GM18499 (cell line): ENCODE measurements around the gene UPP2.

Source experiments
- ATAC-seq: cut with Tn5 transposase; IDR thresholded peaks from one replicate; pipeline ENCODE4 v1.9.1; 2021; ENCODE audit warnings: moderate number of reproducible peaks; ENCODE audit not compliant: insufficient read depth, unreplicated experiment

The UPP2 gene

GRCh38 chr2:158101384-158101926 is at the start of gene UPP2:
Gene UPP2 (plus strand): TSS chr2:158101876. CDS start chr2:158102064, 188 bp downstream.
- ATAC-seq = no peak

GRCh38 chr2:158052761-158053160 is 48.9 kb upstream of the UPP2 start:
- no peak for ATAC-seq

DNA sequence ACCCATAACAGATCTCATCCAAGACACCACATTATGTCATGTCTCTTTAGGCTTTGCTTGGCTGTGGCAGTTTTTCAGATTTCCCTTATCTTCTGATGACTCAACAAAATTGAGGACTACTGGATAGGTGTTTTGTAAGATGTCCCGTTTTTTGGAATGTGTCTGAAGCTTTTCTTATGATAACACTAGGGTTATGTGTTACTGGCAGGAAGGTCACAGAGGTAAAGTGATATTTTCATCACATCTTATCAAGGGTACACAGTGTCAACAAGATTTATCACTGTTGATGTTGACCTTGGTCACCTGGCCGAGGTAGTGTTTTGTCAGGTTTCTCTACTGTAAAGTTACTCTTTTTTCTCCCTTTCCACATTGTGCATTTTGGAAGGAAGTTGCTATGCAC is 44.8 kb upstream of the UPP2 start:
- ATAC-seq = no peak

- ATAC-seq = no peak
Measured at GRCh38 chr2:158060160-158060834, 41.4 kb upstream of the UPP2 start.

DNA sequence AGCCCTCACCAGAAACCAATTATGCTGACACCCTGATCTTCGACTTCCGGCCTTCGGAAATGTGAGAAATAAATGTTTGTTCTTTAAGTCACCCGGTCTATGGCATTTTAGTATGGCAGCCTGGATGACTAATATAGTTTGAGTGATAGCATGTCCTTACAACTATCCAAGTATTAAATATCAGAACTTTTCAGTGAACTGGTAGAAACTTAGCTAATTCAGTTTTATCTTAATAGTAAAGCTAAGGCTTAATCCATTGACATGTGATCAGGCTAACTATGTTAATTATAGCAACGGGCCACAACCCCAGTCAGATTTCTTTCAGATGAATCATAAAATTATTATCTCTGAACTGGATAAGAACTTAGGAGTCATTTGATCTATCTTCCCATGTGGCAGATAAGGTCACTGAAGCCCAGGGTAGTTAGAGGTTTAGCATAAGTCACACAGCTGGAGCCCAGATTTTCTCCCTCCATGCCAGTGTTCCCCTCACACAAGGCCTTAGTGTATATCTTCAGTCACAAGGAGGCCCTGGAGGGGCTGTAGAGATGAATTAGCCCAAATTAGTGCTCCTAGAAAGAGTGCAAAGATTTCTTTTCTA is 40.7 kb upstream of the UPP2 start:
- ATAC-seq = no peak

DNA sequence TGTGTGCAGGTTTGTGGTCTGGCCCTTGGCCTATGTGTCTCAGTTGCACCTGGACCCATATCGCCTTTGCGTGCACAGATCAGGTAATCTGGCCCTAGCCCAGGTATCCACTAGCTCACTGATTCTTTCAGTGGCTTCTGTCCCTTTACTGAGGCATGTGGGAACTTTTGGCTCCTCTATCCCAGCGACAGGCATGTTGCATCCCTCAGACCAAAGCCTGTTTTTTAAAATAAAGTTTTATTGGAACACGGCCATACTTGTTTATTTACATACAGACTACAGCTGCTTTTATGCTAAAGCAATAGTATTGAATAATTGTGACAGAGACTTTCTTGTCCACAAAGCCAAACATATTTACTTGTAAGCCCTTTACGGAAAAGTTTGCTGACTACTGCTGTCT is 39.9 kb upstream of the UPP2 start:
- ATAC-seq = no peak

DNA sequence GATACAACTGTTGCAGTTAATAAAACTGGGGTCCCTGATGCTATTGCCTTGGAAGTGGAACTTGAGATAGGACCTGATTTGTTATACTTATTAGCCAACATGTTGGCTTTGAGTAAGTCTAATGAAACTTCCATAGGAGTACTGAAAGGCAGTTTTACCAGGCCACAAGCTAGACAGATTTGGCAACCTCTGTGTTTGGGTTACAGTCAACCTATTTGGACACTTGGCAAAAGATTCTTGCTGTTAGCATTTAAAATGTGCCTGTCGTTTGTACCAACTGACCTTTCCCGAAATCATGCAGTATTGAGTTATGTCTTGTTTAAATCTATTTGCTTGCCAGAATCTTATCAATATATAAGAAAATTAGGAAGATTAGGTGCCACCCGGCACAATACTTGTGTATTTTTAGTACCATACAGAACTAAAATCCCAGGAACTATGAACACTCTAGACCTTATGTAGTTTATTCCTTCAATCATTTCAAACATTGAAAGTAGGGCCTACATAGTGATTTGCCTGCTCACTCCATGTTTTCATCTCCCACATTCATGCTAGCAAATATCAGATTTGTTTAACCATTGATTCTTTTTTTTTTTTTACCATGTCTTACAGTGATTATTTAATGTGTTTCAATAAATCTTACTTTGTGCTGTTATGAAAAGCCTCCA is 35.5 kb upstream of the UPP2 start:
- ATAC-seq = no peak

- ATAC-seq = no peak
Measured at GRCh38 chr2:158071018-158071417, 30.7 kb upstream of the UPP2 start.

DNA sequence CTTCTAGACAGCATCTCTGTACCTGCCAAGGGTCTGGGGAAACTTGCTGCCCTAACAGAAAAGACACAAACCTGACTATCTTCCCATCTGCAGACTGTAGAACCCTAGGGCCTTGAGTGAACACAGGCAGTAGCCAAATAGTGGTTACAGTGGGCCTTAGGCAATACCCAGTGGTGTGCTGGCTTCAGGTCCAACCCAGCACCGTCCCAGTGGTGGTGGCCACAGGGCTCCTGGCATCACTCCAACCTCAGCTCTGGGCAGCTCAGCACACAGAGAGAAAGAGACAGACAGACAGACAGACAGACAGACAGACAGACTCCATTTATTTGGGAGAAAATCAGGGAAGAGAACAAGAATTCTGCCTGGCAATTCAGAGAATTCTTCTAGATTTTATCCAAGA is 29.3 kb upstream of the UPP2 start:
- no peak for ATAC-seq

DNA sequence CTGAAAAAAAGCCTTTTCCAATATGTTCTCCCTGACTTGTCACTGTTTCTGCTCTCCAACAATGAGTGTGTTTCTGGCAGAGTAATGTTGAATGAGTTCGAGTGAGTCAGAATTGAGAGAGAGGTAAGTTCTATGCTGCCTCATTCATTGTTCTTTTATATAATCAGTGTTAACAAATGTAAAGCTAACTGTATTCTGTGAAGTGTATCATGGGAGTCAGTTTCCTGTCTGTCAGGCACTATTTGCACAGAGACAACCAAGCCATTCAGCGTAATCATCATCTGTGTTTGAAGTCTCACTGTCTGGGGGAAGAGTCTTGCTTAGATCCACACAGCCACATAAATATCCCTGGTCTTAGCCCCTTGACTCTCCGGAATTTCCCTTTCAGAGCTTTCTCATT is 22.0 kb upstream of the UPP2 start:
- ATAC-seq = no peak

- ATAC-seq = no peak
Measured at GRCh38 chr2:158088093-158088492, 13.6 kb upstream of the UPP2 start.

GRCh38 chr2:158089322-158089721 is 12.4 kb upstream of the UPP2 start:
- ATAC-seq = no peak

- no peak for ATAC-seq
Measured at GRCh38 chr2:158091647-158092046, 10.0 kb upstream of the UPP2 start.

DNA sequence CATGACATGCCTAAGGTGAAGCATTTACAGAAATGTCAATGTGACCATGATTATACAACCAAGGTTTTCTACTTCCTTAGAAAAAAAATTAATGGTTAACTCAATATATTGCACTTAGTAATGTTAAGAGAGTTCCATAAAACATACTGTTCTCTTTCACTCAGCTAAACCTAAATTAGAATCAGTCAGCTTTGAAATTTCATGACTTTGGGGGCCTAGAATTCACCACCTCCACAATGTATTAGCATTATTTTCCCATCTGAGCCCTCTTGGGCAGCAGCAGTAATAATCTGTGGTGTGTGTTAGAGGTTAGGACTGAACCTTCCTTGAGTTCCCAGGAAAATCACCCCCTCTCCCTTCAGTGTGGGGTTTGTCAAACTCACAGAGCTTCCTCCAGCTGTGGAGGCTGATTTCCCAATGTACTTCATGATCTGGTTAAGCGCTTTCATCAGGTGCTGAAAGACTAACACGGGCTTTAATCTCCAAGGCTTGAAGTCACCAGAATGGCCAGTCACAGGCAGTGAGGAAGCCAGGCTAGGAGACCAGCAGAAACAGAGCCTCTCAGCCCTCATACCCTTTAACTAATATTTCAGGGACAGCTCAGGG is 7.1 kb upstream of the UPP2 start:
- no peak for ATAC-seq

DNA sequence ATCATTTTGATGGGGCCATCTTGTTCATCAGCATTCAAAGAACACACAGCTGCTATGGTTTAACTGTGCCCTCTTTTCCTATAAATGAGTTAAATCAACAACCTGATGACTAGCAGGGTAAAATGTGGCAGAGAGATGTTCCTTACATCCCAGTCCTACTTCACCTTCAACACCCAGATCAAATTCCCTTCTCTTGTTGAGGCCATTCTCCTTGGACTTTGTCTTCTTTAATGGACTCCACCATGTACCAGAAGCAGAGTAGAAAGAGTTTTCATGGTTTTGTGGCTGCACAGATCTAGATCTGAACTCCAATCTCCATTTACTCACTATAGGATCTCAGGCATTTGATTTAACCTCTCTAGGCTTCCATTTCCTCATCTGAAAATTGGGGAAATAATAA is 6.4 kb upstream of the UPP2 start:
- no peak for ATAC-seq

- no peak for ATAC-seq
Measured at GRCh38 chr2:158095912-158096311, 5.8 kb upstream of the UPP2 start.

DNA sequence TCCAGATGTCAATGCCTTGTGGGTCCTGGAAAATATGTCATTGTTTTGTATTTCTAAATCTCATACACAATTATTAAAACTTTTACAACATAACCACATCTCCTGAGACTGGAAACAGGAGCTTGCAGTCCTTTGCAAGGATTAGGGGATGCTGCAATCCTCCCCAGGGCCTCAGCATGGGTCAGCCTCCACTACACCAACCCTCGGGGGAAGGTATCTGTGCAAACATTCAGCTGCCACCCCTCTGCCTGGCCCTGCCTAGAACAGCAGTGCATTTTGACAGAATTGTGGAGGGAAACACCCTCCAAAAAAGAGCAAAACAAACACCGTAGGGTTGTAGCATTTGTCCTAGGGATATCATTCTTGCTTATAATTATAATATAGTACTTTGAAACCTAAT is 4.2 kb upstream of the UPP2 start:
- ATAC-seq = no peak

DNA sequence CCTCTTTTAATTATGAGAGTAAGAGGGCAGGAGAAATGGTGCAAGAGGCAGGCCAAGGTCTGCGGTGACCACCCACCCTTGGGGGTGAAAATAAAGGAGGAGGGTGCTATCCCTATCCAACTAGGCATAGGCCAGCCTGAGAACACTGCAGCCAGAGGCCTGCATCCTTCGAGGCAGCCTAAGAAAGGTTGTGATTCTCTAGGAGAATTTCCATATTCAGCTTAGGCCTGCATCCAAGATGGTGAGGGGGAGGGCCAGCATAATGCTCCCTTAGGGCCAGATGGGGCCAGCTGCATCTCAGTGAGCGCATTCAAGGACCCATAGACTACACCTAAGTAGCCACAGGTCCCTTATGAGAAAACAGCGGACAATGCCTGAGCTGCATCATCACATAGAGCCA is 3.5 kb upstream of the UPP2 start:
- ATAC-seq = no peak

DNA sequence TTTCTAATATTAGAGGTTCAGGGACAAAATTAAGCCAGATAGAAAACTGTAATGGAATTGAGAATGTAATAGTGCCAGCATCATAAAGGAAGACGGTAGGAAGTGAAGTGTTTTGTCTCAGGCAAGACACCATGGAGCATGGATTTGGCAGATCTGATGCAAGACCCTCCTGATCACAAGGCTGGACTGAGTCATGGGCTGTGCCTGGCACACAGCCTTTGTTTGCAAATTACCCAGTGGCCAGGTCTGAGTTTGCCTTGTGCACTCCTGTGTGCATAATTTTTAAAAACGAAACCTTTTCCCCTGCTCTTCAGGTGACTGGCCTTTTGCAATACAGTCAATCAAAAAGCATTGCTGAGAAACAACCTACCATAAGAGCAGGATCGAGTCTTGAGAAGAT is 2.0 kb upstream of the UPP2 start:
- no peak for ATAC-seq

DNA sequence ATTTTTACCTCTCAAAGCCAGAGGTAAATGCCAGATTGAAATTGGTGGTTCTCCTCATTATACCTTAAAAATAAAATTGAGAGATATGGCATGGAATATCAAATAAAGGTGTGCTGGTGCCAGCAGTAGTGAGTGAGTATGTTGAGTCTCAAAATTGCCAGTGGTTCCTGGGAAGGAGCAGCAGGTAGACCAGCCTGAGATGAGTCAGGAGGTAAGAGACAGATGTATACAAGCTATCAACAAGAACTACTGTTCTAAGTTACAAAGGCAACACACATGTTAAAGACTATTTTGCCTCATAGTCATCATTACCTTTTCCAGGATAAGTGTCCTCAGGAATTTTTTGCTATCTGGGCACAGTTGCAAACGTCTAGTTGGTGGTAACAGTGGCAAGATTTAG is 1.3 kb upstream of the UPP2 start:
- no peak for ATAC-seq

DNA sequence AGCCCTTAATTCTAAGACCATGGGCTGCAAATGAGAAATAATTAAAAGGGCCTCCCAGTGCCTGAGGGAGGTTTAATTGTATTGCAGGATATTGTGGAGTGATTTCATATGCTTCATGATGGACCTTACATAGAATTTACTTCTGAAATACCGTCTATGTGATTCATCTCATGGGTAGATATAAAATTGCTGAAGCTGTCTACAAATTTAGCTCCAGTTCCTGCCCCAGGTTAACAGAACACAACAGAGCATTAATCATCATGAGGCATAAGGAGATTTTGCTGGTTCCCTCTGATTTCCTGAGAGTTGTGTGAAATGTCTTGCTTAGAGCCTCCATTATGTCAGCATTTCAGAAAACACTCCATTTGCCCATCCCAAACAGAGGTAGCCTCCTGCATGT is 770 bp downstream of the UPP2 start:
- no peak for ATAC-seq
